ENCODE measurements around the gene PTPN22. TPM values are rescaled to one million over a fixed set of nuclear protein-coding genes. Genes with fewer than 3 reads are reported as not detected.

The PTPN22 gene
- total RNA-seq, 3 donors from 2014 or later (not counting 1 experiment from before 2014, with no cell fraction given): 98.4 to 122 (median 104) TPM

- Histone ChIP-seq H3K4me3 (ENCODE audit: low read length) (no peak overlapping the region), H3K27me3 (ENCODE audit: control insufficient read depth, insufficient read depth, low read length) (no peaks in the 10 kb centered on the region), H3K4me1 (ENCODE audit: control insufficient read depth, insufficient read depth, low read length) (peaks cover 24% of the 10 kb centered on the region), H3K36me3 (ENCODE audit: control insufficient read depth, insufficient read depth, low read length) (peaks cover 4% of the 10 kb centered on the region), H3K9me3 (ENCODE audit: control insufficient read depth, insufficient read depth, low read length) (no peaks in the 10 kb centered on the region), H3K27ac (ENCODE audit: low read length) (peak overlapping the region; percentile 68)
- Mint-ChIP-seq H3K4me1 (peaks cover 58% of the 10 kb centered on the region in 2 donors), H3K36me3 (no peaks in the 10 kb centered on the region), H3K4me3 (peak overlapping the region; percentile 75), H3K27ac (peak overlapping the region; percentile 87), H3K9me3 (no peaks in the 10 kb centered on the region), H3K27me3 (ENCODE audit: low read depth in 2 of 2) (no peaks in the 10 kb centered on the region)
- TF ChIP-seq, protein P1, sequence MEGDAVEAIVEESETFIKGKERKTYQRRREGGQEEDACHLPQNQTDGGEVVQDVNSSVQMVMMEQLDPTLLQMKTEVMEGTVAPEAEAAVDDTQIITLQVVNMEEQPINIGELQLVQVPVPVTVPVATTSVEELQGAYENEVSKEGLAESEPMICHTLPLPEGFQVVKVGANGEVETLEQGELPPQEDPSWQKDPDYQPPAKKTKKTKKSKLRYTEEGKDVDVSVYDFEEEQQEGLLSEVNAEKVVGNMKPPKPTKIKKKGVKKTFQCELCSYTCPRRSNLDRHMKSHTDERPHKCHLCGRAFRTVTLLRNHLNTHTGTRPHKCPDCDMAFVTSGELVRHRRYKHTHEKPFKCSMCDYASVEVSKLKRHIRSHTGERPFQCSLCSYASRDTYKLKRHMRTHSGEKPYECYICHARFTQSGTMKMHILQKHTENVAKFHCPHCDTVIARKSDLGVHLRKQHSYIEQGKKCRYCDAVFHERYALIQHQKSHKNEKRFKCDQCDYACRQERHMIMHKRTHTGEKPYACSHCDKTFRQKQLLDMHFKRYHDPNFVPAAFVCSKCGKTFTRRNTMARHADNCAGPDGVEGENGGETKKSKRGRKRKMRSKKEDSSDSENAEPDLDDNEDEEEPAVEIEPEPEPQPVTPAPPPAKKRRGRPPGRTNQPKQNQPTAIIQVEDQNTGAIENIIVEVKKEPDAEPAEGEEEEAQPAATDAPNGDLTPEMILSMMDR (IDR thresholded peaks at IDR 0.05): no peak
- WGBS (ENCODE audit: insufficient coverage): 93% methylated on average over 4 of the region's 4 CpGs
- no peak for ATAC-seq
- intact Hi-C loops (cut with micrococcal nuclease): loop anchor here (1.0 kb wide), 1 partner anchor 8 kb away; the partner anchor contains the start of gene PTPN22
- no peak for DNase-seq
These were observed 8.2 kb upstream of the PTPN22 start for GRCh38 chr1:113879739-113880038.

DNA sequence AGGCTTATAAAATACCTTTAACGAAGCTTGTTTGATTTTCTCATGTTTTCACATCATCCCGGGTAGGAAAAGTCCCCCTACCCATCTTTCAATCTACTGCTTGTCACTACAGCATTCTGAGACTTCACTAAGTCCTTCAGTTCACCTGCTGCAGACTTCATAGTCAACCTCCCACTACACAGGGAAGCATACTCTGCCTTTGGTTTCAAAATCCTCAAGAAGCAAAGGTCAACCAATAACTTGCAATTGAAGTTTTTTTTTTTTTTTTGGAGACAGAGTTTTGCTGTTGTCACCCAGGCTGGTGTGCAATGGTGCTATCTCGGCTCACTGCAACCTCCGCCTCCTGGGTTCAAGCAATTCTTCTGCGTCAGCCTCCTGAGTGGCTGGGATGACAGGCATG, 4.7 kb upstream of the PTPN22 start:
- Histone ChIP-seq H3K27ac (ENCODE audit: low read length) (peak overlapping the region; percentile 30), H3K9me3 (ENCODE audit: control insufficient read depth, insufficient read depth, low read length) (no peaks in the 10 kb centered on the region), H3K4me1 (ENCODE audit: control insufficient read depth, insufficient read depth, low read length) (peaks cover 40% of the 10 kb centered on the region), H3K27me3 (ENCODE audit: control insufficient read depth, insufficient read depth, low read length) (no peaks in the 10 kb centered on the region), H3K36me3 (ENCODE audit: control insufficient read depth, insufficient read depth, low read length) (no peaks in the 10 kb centered on the region), H3K4me3 (ENCODE audit: low read length) (no peak overlapping the region)
- Mint-ChIP-seq H3K4me3 (peak overlapping the region; percentile 17), H3K27me3 (ENCODE audit: low read depth in 2 of 2) (no peaks in the 10 kb centered on the region), H3K4me1 (peaks cover 84 to 88% of the 10 kb centered on the region in 2 donors), H3K9me3 (no peaks in the 10 kb centered on the region), H3K27ac (peak overlapping the region; percentile 87 to 95), H3K36me3 (no peaks in the 10 kb centered on the region)
- TF ChIP-seq, protein P1 (IDR thresholded peaks at IDR 0.05): no peak
- DNase-seq (no peak), ATAC-seq (no peak)
- 96% methylated on average over 5 of the region's 5 CpGs for WGBS (ENCODE audit: insufficient coverage)
- intact Hi-C loops (cut with micrococcal nuclease): no loop called here

DNA sequence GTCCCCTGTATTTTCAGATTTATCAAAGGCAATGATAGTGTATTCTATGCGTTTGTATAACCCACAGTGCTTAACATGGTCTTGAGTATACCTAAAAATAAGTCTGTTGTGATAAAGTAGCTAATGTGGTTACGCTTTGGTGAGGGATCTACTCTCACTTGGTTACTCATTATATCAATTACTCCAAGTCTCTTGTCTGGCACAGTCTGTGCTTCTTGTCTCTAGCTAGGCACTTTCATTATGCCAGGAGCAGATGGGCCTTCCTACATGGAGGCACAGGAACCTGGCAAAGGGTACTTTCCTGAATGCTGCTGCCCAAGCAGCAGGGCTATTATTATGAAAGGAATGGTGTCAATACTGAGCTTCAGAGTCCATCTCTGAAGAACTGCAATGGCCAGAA, 4.2 kb upstream of the PTPN22 start:
- H3K4me1 Mint-ChIP-seq: peaks cover 81 to 85% of the 10 kb centered on the region in 2 donors
- intact Hi-C loops (cut with micrococcal nuclease): no loop called here
- WGBS (ENCODE audit: insufficient coverage): no CpG with 5 or more reads among the region's 2 CpGs
- peak overlapping the region; percentile 74 for H3K4me3 Mint-ChIP-seq
- Histone ChIP-seq H3K9me3 (ENCODE audit: control insufficient read depth, insufficient read depth, low read length) (no peaks in the 10 kb centered on the region), H3K4me1 (ENCODE audit: control insufficient read depth, insufficient read depth, low read length) (peaks cover 42% of the 10 kb centered on the region), H3K36me3 (ENCODE audit: control insufficient read depth, insufficient read depth, low read length) (no peaks in the 10 kb centered on the region), H3K27ac (ENCODE audit: low read length) (peak overlapping the region; percentile 30), H3K27me3 (ENCODE audit: control insufficient read depth, insufficient read depth, low read length) (no peaks in the 10 kb centered on the region), H3K4me3 (ENCODE audit: low read length) (no peak overlapping the region)
- no peaks in the 10 kb centered on the region for H3K27me3 Mint-ChIP-seq (ENCODE audit: low read depth in 2 of 2)
- peak in 1 of 2 donors; percentile 21 for DNase-seq
- TF ChIP-seq, protein P1 (IDR thresholded peaks at IDR 0.05): no peak
- no peaks in the 10 kb centered on the region for H3K9me3 Mint-ChIP-seq
- ATAC-seq: peak in 2 of 3 donors; percentile 9 to 22
- no peaks in the 10 kb centered on the region for H3K36me3 Mint-ChIP-seq
- H3K27ac Mint-ChIP-seq: peak overlapping the region; percentile 87 to 95

All from natural killer cell (primary cell).